Right ventricle myocardium superior (tissue), 1 donor: ENCODE measurements around the gene NTM. TPM values are rescaled to one million over a fixed set of nuclear protein-coding genes. Genes with fewer than 3 reads are reported as not detected.

Experiments used
- ATAC-seq: fragments of 200-7000 bp; cut with Tn5 transposase; one replicate; pipeline ENCODE4 v1.9.1; 2020; ENCODE audit warnings: mild to moderate bottlenecking; ENCODE audit not compliant: poor library complexity
- DNase-seq: peaks from one replicate; pipeline ENCODE4 v3.0.0-alpha.2; 2020
- intact Hi-C: fragments of 100-400 bp; cut with DNase I; formaldehyde crosslinking; loops from one replicate; pipeline ENCODE4 v1.11.2; 2022
- total RNA-seq: library from RNA; stranded (reverse); fragmentation: NEBNext Ultra II Directional; extraction: Animal tissue kit (Norgen Biotek cat#: 25700); gene quantifications from one replicate; pipeline ENCODE4 v1.2.1, GENCODE V29; 2021
- donor health status: DM: no; HTN: yes; CAD: no; lungs with severe emphysema.

Gene NTM
- total RNA-seq, 1 donor from 2014 or later = 1.5 TPM

GRCh38 chr11:131837562-131837961, 467.1 kb downstream of the NTM start:
- no peak for ATAC-seq
- DNase-seq = no peak
- intact Hi-C loops = no loop called here

DNA sequence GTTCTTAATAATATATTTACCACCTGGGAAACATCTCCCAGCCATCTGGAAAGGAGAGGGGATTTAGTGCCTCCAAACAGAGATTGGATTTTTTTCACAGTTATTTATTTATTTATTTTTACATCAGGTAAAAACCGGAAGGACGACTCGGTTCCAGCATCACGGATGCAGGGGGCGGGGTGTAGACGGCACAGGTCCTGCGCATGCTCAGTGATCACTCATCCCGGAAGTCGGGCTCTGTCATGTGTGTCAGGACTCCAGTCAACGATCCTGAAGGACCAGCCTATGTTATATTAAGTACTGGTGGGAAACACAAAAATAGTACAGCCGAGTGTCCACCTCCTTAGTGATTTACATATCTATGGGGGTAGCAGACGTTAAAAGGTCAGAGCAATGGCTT, 467.6 kb downstream of the NTM start:
- intact Hi-C loops = no loop called here
- DNase-seq = no peak
- no peak for ATAC-seq

- DNase-seq = no peak
- no peak for ATAC-seq
- intact Hi-C loops = no loop called here
Measured at GRCh38 chr11:131839326-131839725, 468.9 kb downstream of the NTM start.

GRCh38 chr11:131840545-131840944, 470.1 kb downstream of the NTM start:
- intact Hi-C loops = no loop called here
- DNase-seq (no peak), ATAC-seq (no peak)

DNA sequence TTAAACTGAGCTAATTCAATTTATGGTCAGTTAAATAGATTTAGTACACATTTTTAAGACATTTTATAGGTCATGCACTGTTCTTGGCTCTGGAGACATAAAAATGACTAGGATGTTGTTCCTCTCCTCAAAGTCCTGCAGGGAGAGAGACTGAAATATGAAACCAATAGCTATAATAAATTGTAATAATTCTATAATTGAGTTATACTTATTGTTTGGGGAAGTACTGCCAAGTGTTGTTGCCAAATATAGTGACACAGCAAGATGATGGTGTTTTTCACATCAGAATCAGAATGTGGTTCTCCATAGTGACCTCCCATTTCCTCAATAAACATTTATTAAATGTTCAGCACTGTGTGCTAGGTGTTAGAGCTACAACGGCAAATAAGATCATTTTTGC, 470.6 kb downstream of the NTM start:
- no peak for DNase-seq
- intact Hi-C loops = no loop called here

GRCh38 chr11:131841925-131842635, 471.7 kb downstream of the NTM start:
- DNase-seq (no peak), ATAC-seq (no peak)
- intact Hi-C loops = no loop called here

More for the DNA sequence above, 470.6 kb downstream of the NTM start:
- ATAC-seq = no peak

- intact Hi-C loops = no loop called here
- ATAC-seq (no peak), DNase-seq (no peak)
Measured at GRCh38 chr11:131845255-131845654, 474.8 kb downstream of the NTM start.

- no peak for ATAC-seq
- DNase-seq = no peak
- intact Hi-C loops = no loop called here
Measured at GRCh38 chr11:131849485-131849884, 479.1 kb downstream of the NTM start.

DNA sequence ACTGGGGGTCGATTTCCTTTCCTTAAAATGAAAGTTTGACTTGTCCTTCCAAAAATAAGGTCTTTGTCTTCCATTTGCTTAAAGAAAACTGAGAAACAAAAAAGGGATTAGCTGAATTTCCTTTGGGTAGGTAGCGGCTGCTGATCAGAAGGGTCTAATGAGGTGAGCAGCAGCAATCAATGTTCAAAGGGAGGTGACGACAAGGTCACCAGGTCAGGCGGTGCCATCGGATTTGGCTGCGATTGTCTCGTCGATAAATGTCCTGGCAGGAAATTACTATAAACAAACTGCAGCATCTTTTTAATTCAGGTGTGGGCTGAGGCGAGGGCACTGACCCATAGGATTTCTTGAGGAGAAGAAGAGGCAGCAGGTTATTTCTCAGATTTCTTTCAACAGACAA, 480.1 kb downstream of the NTM start:
- DNase-seq = no peak
- intact Hi-C loops = no loop called here
- ATAC-seq = no peak

DNA sequence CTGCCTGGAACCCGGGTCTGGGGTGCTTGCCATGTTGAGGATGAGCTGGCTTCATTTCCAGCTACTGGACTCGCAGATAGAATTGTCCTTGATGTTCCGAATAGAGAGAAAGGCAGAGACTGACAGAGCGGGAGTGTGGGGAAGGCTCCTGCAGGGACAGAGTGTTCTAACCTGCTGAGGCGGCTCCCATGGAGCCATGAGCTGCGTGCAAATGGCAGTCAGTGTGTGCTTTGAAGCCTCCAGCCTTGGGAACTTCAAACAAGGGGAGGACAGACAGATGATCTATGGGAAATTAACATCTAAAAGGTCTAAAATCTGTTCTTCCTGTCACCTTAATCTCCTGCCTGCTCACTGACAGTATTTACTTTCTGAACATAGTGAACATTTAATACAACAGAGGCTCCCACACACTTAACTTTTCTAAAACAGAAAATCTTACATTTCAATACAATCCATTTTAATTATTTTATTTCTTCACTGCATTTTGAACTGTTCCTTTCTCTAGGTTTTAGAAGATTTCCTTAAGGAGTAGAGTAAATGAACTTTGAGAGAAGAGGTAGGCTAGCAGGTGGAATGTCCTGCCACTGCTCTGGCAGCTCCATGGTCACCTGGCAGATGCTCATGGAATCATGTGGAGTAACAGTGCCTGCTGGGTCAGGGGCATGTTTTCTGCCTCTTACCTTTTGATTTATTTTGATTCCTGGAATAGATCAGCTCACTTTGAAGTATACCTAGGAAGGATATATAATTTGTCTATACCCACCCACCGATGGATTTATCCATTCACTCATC, 481.7 kb downstream of the NTM start:
- no peak for ATAC-seq
- no peak for DNase-seq
- intact Hi-C loops = no loop called here

DNA sequence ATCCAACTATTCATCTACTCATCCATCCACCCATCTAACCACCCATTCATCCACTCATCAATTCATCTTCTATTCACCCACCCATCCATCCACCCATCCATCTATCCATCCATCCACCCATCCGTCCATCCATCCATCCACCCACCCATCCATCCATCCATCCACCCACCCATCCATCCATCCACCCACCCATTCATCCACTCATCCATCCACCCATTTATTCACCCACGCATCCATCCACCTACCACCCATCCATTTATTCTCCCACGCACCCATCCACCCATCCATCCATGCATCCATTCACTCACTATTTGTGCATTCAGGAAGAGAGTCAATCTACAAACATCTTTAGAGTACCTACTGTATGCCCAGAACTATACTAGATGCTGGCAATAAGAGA, 482.3 kb downstream of the NTM start:
- ATAC-seq (no peak), DNase-seq (no peak)
- intact Hi-C loops = no loop called here

- DNase-seq = no peak
- intact Hi-C loops = no loop called here
- no peak for ATAC-seq
Measured at GRCh38 chr11:131854391-131854790, 484.0 kb downstream of the NTM start.

- intact Hi-C loops = no loop called here
- no peak for DNase-seq
- no peak for ATAC-seq
Measured at GRCh38 chr11:131855320-131855719, 484.9 kb downstream of the NTM start.

DNA sequence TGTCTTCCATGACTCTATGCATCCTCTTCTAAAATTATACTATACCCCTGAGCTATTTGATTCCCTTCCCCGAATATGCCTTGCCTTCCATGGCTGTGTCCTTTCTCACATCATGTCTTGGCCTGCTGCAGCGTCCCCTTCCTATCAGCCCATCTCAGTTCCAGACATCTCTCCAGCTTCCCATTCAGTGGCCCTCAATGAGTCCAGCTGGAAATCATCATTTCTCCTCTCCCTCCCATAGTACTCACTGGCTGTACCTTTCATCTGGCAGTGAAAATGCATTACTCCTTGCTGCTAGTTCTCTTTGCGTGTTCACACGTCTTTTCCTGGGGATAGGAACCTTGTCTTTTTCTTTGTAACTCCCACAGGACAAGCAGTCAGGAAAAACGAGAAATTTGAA, 486.8 kb downstream of the NTM start:
- DNase-seq (no peak), ATAC-seq (no peak)
- intact Hi-C loops = no loop called here

DNA sequence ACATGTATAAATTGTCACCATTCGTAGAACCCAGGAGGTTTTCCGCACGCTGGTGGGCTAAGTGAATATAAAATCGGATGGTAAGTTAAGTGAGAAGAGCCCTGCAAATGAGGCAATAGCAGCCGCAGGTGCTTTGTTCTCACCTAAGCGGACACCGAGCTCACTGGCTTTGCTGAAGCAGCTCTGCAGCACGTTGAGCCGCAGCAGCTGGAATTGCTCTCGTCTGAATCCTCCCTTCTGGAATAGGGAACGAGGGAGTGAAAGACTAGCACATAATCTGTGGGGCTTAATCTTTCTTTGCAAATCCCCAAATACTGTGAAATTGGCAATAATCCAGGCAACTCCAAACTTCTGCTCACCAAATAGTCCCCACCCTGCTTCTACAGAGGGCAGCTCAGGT, 488.1 kb downstream of the NTM start:
- no peak for ATAC-seq
- no peak for DNase-seq
- intact Hi-C loops = no loop called here

DNA sequence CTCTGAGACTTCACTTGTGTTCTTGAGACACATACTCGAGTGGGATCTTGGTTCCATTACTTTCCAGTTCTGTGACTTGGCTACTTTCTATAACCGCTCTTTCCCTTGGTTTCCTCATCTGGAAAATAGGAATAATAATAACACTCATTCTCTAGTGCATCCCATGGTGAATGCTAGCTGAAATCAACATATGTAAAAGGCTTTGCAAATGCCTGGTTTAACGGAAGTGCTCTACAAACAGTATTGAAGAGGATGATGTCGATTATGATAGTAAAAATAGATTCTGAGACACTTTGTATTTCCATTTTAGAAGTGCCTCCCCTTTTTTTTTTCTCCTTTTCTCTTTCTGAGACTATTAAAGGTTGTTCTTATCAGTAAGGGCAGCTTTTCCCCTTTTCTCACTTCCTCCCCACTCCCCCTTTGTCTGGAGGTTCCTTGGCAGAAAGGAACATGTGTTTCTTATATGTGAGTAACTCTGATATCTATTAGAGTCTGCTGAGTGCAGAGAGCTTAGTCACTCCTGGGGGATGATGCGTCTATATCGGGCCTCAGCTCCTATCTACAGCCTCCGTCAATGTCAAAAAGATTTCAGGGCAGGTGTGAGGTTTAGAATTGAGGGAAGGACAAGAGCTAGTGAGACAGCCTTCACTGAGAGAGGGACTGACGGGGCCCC, 489.3 kb downstream of the NTM start:
- DNase-seq = no peak
- ATAC-seq = no peak
- intact Hi-C loops = no loop called here

DNA sequence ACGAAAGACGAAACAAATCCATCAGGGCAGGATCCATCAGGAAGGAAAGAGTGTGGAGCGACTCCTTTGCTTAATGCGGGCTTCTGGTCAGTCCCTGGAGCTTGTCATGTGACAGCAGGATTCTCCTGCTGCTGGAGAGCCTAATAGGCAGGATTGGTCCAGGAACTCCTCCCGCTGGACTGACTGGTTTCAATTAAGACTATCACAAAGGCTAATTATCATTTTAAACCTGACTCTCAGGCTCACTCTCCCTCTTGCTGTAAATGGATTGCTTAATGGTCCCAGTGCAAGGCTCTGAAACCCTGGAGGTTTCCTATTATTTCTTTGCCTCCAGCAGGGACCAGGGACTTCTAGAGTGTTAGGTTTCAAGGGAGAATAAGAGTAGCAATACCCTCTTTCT, 493.8 kb downstream of the NTM start:
- DNase-seq (no peak), ATAC-seq (no peak)
- intact Hi-C loops = no loop called here

GRCh38 chr11:131865860-131866259, 495.4 kb downstream of the NTM start:
- no peak for DNase-seq
- intact Hi-C loops = loop anchor here (5.0 kb wide), 1 partner anchor 161 kb away; no protein-coding TSS in a partner anchor
- ATAC-seq = no peak

DNA sequence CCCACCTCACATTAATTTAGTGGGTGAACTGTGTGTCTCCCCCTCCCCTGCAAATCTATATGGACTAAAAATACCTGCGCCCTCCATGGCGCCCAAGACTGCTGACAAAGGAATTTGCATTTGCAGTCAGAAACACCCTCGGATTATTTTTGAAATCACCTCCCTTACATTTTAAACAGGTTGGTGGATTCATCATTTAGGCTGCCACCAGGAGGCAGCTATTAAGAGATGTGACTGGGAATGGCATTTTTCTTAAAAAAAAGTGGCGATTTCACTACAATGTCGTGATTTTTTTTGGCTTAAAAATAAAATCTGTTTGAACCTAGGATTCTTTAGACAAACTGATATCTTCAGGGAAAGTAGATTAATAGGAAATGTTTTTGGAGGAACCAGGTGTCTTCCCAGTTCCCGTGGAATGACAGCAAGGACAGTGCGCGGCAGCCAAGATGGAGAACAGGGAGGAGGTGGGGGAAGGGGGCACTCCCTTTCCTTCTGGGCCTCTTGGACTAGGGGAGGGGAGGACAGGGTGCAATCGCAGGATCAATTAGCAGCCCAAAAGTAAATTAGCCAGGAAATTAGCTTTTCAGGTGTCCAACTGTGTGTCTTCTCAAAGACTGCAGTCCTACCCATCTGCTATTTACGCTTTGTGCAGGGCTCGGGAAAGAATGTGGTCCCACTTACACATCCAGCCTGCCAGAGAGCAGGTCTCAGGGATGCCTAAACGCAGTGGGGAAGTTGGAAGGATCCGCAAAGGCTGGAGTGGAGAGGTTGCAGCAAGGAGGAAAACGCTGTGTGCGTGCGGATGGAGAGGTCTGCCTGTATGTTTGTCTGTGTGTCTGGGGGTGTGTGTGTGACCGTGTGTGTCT, 496.4 kb downstream of the NTM start:
- ATAC-seq (no peak), DNase-seq (no peak)
- intact Hi-C loops = loop anchor here (5.0 kb wide), 1 partner anchor 161 kb away; no protein-coding TSS in a partner anchor
